Astrocyte (in vitro differentiated cells and primary cell): ENCODE measurements around the gene CNST. TPM values are rescaled to one million over a fixed set of nuclear protein-coding genes. Genes with fewer than 3 reads are reported as not detected.
A peak's percentile ranks its signal among the peaks of the same experiment; 100 is the strongest.

Experiments used
- DNase-seq: peaks from one replicate; pipeline ENCODE4 v3.0.0-alpha.2; 2010; ENCODE audit warnings: low read depth
- FAIRE-seq: peaks from 2 replicates; lab custom pipeline; 2011; peaks lifted over from hg19 to GRCh38; lab: Jason Lieb, UNC
- H2AFZ ChIP-seq: 2 replicates; pipeline ENCODE4 v1.6.0; 2012; ENCODE audit warnings: low read depth, low read length, inconsistent platforms
- H3K27ac ChIP-seq: 2 replicates; pipeline ENCODE4 v1.5.1; 2011; ENCODE audit warnings: low read depth, low read length, inconsistent platforms
- H3K27me3 ChIP-seq: 2 replicates; pipeline ENCODE4 v1.6.0; 2011; ENCODE audit warnings: low read length, inconsistent platforms; ENCODE audit not compliant: insufficient read depth
- H3K36me3 ChIP-seq: 2 replicates; pipeline ENCODE4 v1.5.1; 2011; ENCODE audit warnings: low read length, inconsistent platforms; ENCODE audit not compliant: insufficient read depth
- H3K4me1 ChIP-seq: 2 replicates; pipeline ENCODE4 v1.5.1; 2011; ENCODE audit warnings: low read length, inconsistent platforms; ENCODE audit not compliant: insufficient read depth
- H3K4me2 ChIP-seq: 2 replicates; pipeline ENCODE4 v1.6.0; 2012; ENCODE audit warnings: low read length, inconsistent platforms
- H3K4me3 ChIP-seq: 2 replicates; pipeline ENCODE4 v1.5.1; 2011; ENCODE audit warnings: low read depth, mild to moderate bottlenecking, low read length, inconsistent platforms; ENCODE audit not compliant: insufficient read depth
- H3K79me2 ChIP-seq: 2 replicates; pipeline ENCODE4 v1.6.0; 2012; ENCODE audit warnings: mild to moderate bottlenecking, low read length, inconsistent platforms; ENCODE audit not compliant: insufficient read depth
- H3K9ac ChIP-seq: 2 replicates; pipeline ENCODE4 v1.6.0; 2012; ENCODE audit warnings: mild to moderate bottlenecking, low read length, inconsistent platforms
- H3K9me3 ChIP-seq: 2 replicates; pipeline ENCODE4 v1.5.1; 2012; ENCODE audit warnings: low read depth, mild to moderate bottlenecking, low read length, inconsistent platforms; ENCODE audit not compliant: insufficient read depth
- H4K20me1 ChIP-seq: 2 replicates; pipeline ENCODE4 v1.6.0; 2012; ENCODE audit warnings: low read length, inconsistent platforms; ENCODE audit not compliant: insufficient read depth
- H3K27ac Mint-ChIP-seq: one replicate; pipeline ENCODE4 v1.8.0; 2021; ENCODE audit warnings: mild to moderate bottlenecking, mixed read lengths; ENCODE audit not compliant: unreplicated experiment
- H3K27me3 Mint-ChIP-seq: one replicate; pipeline ENCODE4 v1.8.0; 2021; ENCODE audit warnings: low read depth, mixed read lengths; ENCODE audit not compliant: unreplicated experiment
- H3K36me3 Mint-ChIP-seq: one replicate; pipeline ENCODE4 v1.8.0; 2021; ENCODE audit warnings: low read depth, mixed read lengths; ENCODE audit not compliant: unreplicated experiment
- H3K4me1 Mint-ChIP-seq: one replicate; pipeline ENCODE4 v1.8.0; 2021; ENCODE audit warnings: low read depth, mixed read lengths; ENCODE audit not compliant: unreplicated experiment
- H3K4me3 Mint-ChIP-seq: one replicate; pipeline ENCODE4 v1.8.0; 2021; ENCODE audit warnings: mild to moderate bottlenecking, moderate library complexity, mixed read lengths; ENCODE audit not compliant: unreplicated experiment
- H3K9me3 Mint-ChIP-seq: one replicate; pipeline ENCODE4 v1.8.0; 2021; ENCODE audit warnings: mild to moderate bottlenecking, mixed read lengths; ENCODE audit not compliant: unreplicated experiment
- EZH2 ChIP-seq: IDR thresholded peaks from 2 replicates; pipeline ENCODE4 v1.6.1; 2012; ENCODE audit warnings: mild to moderate bottlenecking, low read length, inconsistent platforms; ENCODE audit not compliant: insufficient read depth
- total RNA-seq: library from RNA; stranded (reverse); gene quantifications from 2 replicates; pipeline ENCODE4 v1.2.1, GENCODE V29; 2021
- TF ChIP-seq, protein P1 (sequence below): IDR thresholded peaks from 2 replicates; pipeline ENCODE4 v1.5.1; 2011; ENCODE audit warnings: low read depth, mild to moderate bottlenecking, inconsistent platforms, low read length, moderate library complexity; ENCODE audit not compliant: insufficient read depth

The CNST gene
- total RNA-seq, 1 donor from 2014 or later: 19.8 TPM

- no peak for TF ChIP-seq EZH2
- TF ChIP-seq, protein P1, sequence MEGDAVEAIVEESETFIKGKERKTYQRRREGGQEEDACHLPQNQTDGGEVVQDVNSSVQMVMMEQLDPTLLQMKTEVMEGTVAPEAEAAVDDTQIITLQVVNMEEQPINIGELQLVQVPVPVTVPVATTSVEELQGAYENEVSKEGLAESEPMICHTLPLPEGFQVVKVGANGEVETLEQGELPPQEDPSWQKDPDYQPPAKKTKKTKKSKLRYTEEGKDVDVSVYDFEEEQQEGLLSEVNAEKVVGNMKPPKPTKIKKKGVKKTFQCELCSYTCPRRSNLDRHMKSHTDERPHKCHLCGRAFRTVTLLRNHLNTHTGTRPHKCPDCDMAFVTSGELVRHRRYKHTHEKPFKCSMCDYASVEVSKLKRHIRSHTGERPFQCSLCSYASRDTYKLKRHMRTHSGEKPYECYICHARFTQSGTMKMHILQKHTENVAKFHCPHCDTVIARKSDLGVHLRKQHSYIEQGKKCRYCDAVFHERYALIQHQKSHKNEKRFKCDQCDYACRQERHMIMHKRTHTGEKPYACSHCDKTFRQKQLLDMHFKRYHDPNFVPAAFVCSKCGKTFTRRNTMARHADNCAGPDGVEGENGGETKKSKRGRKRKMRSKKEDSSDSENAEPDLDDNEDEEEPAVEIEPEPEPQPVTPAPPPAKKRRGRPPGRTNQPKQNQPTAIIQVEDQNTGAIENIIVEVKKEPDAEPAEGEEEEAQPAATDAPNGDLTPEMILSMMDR: no peak
- no peaks in the 10 kb centered on the region for H3K36me3 ChIP-seq
- no peaks in the 10 kb centered on the region for H3K27me3 ChIP-seq
- no peak overlapping the region for H3K4me3 ChIP-seq
- H3K36me3 Mint-ChIP-seq: no peaks in the 10 kb centered on the region
- H3K27ac ChIP-seq: no peak overlapping the region
- no peaks in the 10 kb centered on the region for H3K9me3 Mint-ChIP-seq
- FAIRE-seq (no peak), DNase-seq (no peak)
- no peaks in the 10 kb centered on the region for H3K27me3 Mint-ChIP-seq
- H3K4me1 Mint-ChIP-seq: peaks cover 4% of the 10 kb centered on the region
- H2AFZ ChIP-seq: no peak overlapping the region
- peak overlapping the region; percentile 14 for H3K27ac Mint-ChIP-seq
- H3K79me2 ChIP-seq: no peaks in the 10 kb centered on the region
- H3K4me2 ChIP-seq: no peak overlapping the region
- H3K4me3 Mint-ChIP-seq: no peak overlapping the region
- peaks cover 5% of the 10 kb centered on the region for H3K4me1 ChIP-seq
- no peaks in the 10 kb centered on the region for H3K9me3 ChIP-seq
- no peak overlapping the region for H3K9ac ChIP-seq
- H4K20me1 ChIP-seq: no peaks in the 10 kb centered on the region
Measured at GRCh38 chr1:246678816-246679793, 112.8 kb downstream of the CNST start.

GRCh38 chr1:246679794-246680177, 113.5 kb downstream of the CNST start:
- Histone ChIP-seq H3K9ac (no peak overlapping the region), H3K27ac (no peak overlapping the region), H2AFZ (no peak overlapping the region), H3K4me2 (no peak overlapping the region), H3K36me3 (no peaks in the 10 kb centered on the region), H3K79me2 (no peaks in the 10 kb centered on the region), H3K4me1 (peaks cover 5% of the 10 kb centered on the region), H3K27me3 (no peaks in the 10 kb centered on the region), H4K20me1 (no peaks in the 10 kb centered on the region), H3K9me3 (no peaks in the 10 kb centered on the region), H3K4me3 (no peak overlapping the region)
- DNase-seq: no peak
- H3K9me3 Mint-ChIP-seq: no peaks in the 10 kb centered on the region
- H3K27me3 Mint-ChIP-seq: no peaks in the 10 kb centered on the region
- TF ChIP-seq, protein P1: no peak
- TF ChIP-seq EZH2: no peak
- no peak for FAIRE-seq
- H3K4me3 Mint-ChIP-seq: no peak overlapping the region
- no peak overlapping the region for H3K27ac Mint-ChIP-seq
- no peaks in the 10 kb centered on the region for H3K36me3 Mint-ChIP-seq
- H3K4me1 Mint-ChIP-seq: peaks cover 4% of the 10 kb centered on the region

DNA sequence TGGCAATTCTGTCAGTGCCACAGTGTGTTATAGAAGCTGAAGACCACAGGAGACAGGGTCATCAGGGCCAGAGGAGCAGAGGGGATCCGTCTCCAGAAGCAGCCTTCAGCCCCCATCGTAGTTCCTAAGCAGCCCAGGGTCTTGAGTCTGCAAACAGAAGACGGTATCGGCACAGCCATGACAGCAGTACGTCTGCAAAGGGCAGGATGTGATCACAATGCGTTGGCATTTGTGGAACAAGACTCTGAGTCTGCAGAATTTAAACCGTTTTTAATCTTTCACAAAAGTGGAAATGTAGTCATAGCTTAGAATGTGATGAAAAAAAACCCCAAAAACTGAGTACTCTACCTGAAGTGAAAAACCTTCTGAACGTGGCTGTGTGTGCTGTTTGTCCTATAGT, 113.9 kb downstream of the CNST start:
- peaks cover 5% of the 10 kb centered on the region for H3K4me1 ChIP-seq
- H3K9me3 Mint-ChIP-seq: no peaks in the 10 kb centered on the region
- no peak overlapping the region for H3K9ac ChIP-seq
- H3K27me3 ChIP-seq: no peaks in the 10 kb centered on the region
- no peak overlapping the region for H3K4me3 Mint-ChIP-seq
- peak overlapping the region; percentile 18 for H2AFZ ChIP-seq
- H3K27ac ChIP-seq: no peak overlapping the region
- H3K4me3 ChIP-seq: no peak overlapping the region
- no peaks in the 10 kb centered on the region for H3K27me3 Mint-ChIP-seq
- TF ChIP-seq, protein P1: no peak
- no peak for TF ChIP-seq EZH2
- no peak overlapping the region for H3K27ac Mint-ChIP-seq
- H3K4me1 Mint-ChIP-seq: peaks cover 4% of the 10 kb centered on the region
- H3K79me2 ChIP-seq: no peaks in the 10 kb centered on the region
- no peak for FAIRE-seq
- peak overlapping the region; percentile 42 for H3K4me2 ChIP-seq
- H3K9me3 ChIP-seq: no peaks in the 10 kb centered on the region
- DNase-seq: no peak
- no peaks in the 10 kb centered on the region for H3K36me3 Mint-ChIP-seq
- H4K20me1 ChIP-seq: no peaks in the 10 kb centered on the region
- H3K36me3 ChIP-seq: no peaks in the 10 kb centered on the region
